IMR-90 (cell line): ENCODE data around the gene CEP95. TPM values are rescaled to one million over a fixed set of nuclear protein-coding genes. Genes with fewer than 3 reads are reported as not detected.

Experiments
- ATAC-seq: fragments of 200-7000 bp; cut with Tn5 transposase; 2 replicates; pipeline ENCODE4 v1.9.1; 2020; ENCODE audit warnings: low read depth, mild to moderate bottlenecking, moderate library complexity
- BruUV-seq: library from RNA; stranded (reverse); fragments of 400-500 nt; replicated peaks from 2 replicates; lab custom pipeline; 2021; lab: Mats Ljungman, UMichigan
- CTCF ChIA-PET: fragments of 300-600 bp; formaldehyde crosslinking; extraction: SDS; loops from one replicate; lab custom pipeline; 2021; ENCODE audit warnings: antibody characterized with exemption; lab: Yijun Ruan, JAX
- POLR2A ChIA-PET: fragments of 300-600 bp; sonication (Branson Sonifier 250); formaldehyde crosslinking; loops from one replicate; lab custom pipeline; 2022; ENCODE audit warnings: antibody characterized with exemption; ENCODE audit not compliant: unreplicated experiment; lab: Charles Lee
- DNase-seq: peaks from one replicate; pipeline ENCODE4 v3.0.0; 2013
- H2AFZ ChIP-seq: replicated peaks from 2 replicates; pipeline ENCODE3; 2013; ENCODE audit warnings: low read length, mild to moderate bottlenecking; ENCODE audit not compliant: poor library complexity
- H2AK5ac ChIP-seq: 2 replicates; pipeline ENCODE4 v1.6.1; 2013; ENCODE audit warnings: low read depth, low read length, inconsistent platforms
- H2AK9ac ChIP-seq: replicated peaks from 2 replicates; pipeline ENCODE3; 2013; ENCODE audit warnings: mild to moderate bottlenecking, low read depth, low read length, moderate library complexity; ENCODE audit not compliant: poor library complexity
- H2BK120ac ChIP-seq: 2 replicates; pipeline ENCODE4 v1.6.1; 2013; ENCODE audit warnings: low read depth, low read length, inconsistent platforms
- H2BK15ac ChIP-seq: 3 replicates; pipeline ENCODE4 v1.6.1; 2013; ENCODE audit warnings: low read depth, low read length, inconsistent platforms
- H2BK20ac ChIP-seq: 2 replicates; pipeline ENCODE4 v1.6.1; 2013; ENCODE audit warnings: low read depth, mild to moderate bottlenecking, inconsistent platforms, low read length, moderate library complexity
- H2BK5ac ChIP-seq: 2 replicates; pipeline ENCODE4 v1.6.1; 2013; ENCODE audit warnings: mild to moderate bottlenecking, low read depth, low read length, inconsistent platforms; ENCODE audit not compliant: poor library complexity, severe bottlenecking
- H3K14ac ChIP-seq: replicated peaks from 2 replicates; pipeline ENCODE4 v1.6.1; 2013; ENCODE audit warnings: low read depth, low read length, inconsistent platforms
- H3K18ac ChIP-seq: 2 replicates; pipeline ENCODE4 v1.6.1; 2013; ENCODE audit warnings: low read depth, low read length, control low read depth
- H3K23ac ChIP-seq: 2 replicates; pipeline ENCODE4 v1.6.1; 2013; ENCODE audit warnings: low read depth, low read length, inconsistent platforms
- H3K27ac ChIP-seq: 2 replicates; pipeline ENCODE4 v1.5.1; 2013; ENCODE audit warnings: mild to moderate bottlenecking, control low read depth, low read length; ENCODE audit not compliant: insufficient read depth
- H3K27me3 ChIP-seq: 2 replicates; pipeline ENCODE4 v1.6.1; 2013; ENCODE audit warnings: low read length; ENCODE audit not compliant: control insufficient read depth, insufficient read depth
- H3K36me3 ChIP-seq: 2 replicates; pipeline ENCODE4 v1.6.1; 2013; ENCODE audit warnings: low read length, mixed read lengths; ENCODE audit not compliant: control insufficient read depth, insufficient read depth
- H3K4ac ChIP-seq: 2 replicates; pipeline ENCODE4 v1.6.1; 2013; ENCODE audit warnings: low read depth, low read length, inconsistent platforms
- H3K4me1 ChIP-seq: 2 replicates; pipeline ENCODE4 v1.6.1; 2013; ENCODE audit warnings: low read length, mixed read lengths; ENCODE audit not compliant: control insufficient read depth, insufficient read depth
- H3K4me2 ChIP-seq: 2 replicates; pipeline ENCODE4 v1.6.1; 2013; ENCODE audit warnings: low read depth, mild to moderate bottlenecking, control low read depth, low read length, moderate library complexity
- H3K4me3 ChIP-seq: 2 replicates; pipeline ENCODE4 v1.5.1; 2013; ENCODE audit warnings: low read depth, mild to moderate bottlenecking, control low read depth, low read length, moderate library complexity; ENCODE audit not compliant: insufficient read depth
- H3K56ac ChIP-seq: 2 replicates; pipeline ENCODE4 v1.6.1; 2013; ENCODE audit warnings: low read length, inconsistent platforms; ENCODE audit not compliant: insufficient read depth; ENCODE audit errors: extremely low read depth
- H3K79me1 ChIP-seq, 2 experiments: 2 replicates each; pipeline ENCODE4 v1.6.1; 2013; ENCODE audit warnings: low read length in 2 of 2, inconsistent platforms in 1 of 2, low read depth in 1 of 2
- H3K9ac ChIP-seq: 2 replicates; pipeline ENCODE4 v1.6.1; 2013; ENCODE audit warnings: low read depth, low read length, control low read depth
- H3K9me1 ChIP-seq: 2 replicates; pipeline ENCODE4 v1.6.1; 2013; ENCODE audit warnings: low read length, inconsistent platforms; ENCODE audit not compliant: insufficient read depth
- H3K9me3 ChIP-seq: 2 replicates; pipeline ENCODE4 v1.6.1; 2013; ENCODE audit warnings: low read length; ENCODE audit not compliant: control insufficient read depth, insufficient read depth
- H4K20me1 ChIP-seq: 2 replicates; pipeline ENCODE4 v1.6.1; 2013; ENCODE audit warnings: low read length, inconsistent platforms; ENCODE audit not compliant: insufficient read depth
- H4K5ac ChIP-seq: 2 replicates; pipeline ENCODE4 v1.6.1; 2013; ENCODE audit warnings: mild to moderate bottlenecking, low read depth, low read length, control low read depth
- H4K8ac ChIP-seq, 2 experiments: 2 replicates each; pipeline ENCODE4 v1.6.1; 2013; ENCODE audit warnings: low read depth in 2 of 2, low read length in 2 of 2, control low read depth in 1 of 2, inconsistent platforms in 1 of 2
- H4K91ac ChIP-seq: 2 replicates; pipeline ENCODE4 v1.6.1; 2013; ENCODE audit warnings: low read depth, low read length, inconsistent platforms; ENCODE audit not compliant: insufficient read depth
- BHLHE40 ChIP-seq: fragments of 150-350 bp; IDR thresholded peaks from 2 replicates; pipeline ENCODE4 v1.6.1; 2016; ENCODE audit warnings: mild to moderate bottlenecking, low read depth, low read length
- ELK1 ChIP-seq: fragments of 150-350 bp; IDR thresholded peaks from 2 replicates; pipeline ENCODE4 v1.6.1; 2016; ENCODE audit warnings: low read depth, mild to moderate bottlenecking, low read length, moderate library complexity, borderline replicate concordance
- MAZ ChIP-seq: IDR thresholded peaks from 2 replicates; pipeline ENCODE4 v1.6.1; 2012; ENCODE audit warnings: low read depth, mild to moderate bottlenecking, low read length, improper control_type of control experiment, moderate library complexity, borderline replicate concordance
- RAD21 ChIP-seq: IDR thresholded peaks from 2 replicates; pipeline ENCODE4 v1.6.1; 2012; ENCODE audit warnings: low read length, improper control_type of control experiment
- RCOR1 ChIP-seq: IDR thresholded peaks from 2 replicates; pipeline ENCODE4 v1.6.1; 2012; ENCODE audit warnings: mild to moderate bottlenecking, low read length, improper control_type of control experiment; ENCODE audit not compliant: insufficient replicate concordance
- SMC3 ChIP-seq: fragments of 150-350 bp; IDR thresholded peaks from 2 replicates; pipeline ENCODE4 v1.6.1; 2016; ENCODE audit warnings: low read depth, mild to moderate bottlenecking, antibody characterized with exemption, low read length, moderate library complexity
- WGBS, 2 experiments: methylation state at CpG; one replicate each; pipeline versions ENCODE4 v1.1.5 to v1.1.7; 2013; ENCODE audit warnings: missing lambda C conversion rate in 2 of 2; ENCODE audit not compliant: insufficient read length in 1 of 2; ENCODE audit errors: extremely low coverage in 2 of 2; 5-methylcytosine and 5-hydroxymethylcytosine counted together
- dilution Hi-C: fragments of 300-500 bp; cut with HindIII; formaldehyde crosslinking; loops from one replicate; pipeline ENCODE4 v1.14.3; 2018; ENCODE audit warnings: low sequenced_read_pairs; ENCODE audit not compliant: unreplicated experiment
- in situ Hi-C: fragments of 300-500 bp; cut with MboI; formaldehyde crosslinking; loops from 3 replicates; pipeline ENCODE4 v1.14.3; 2019; ENCODE audit warnings: low sequenced_read_pairs, inconsistent platforms, mixed read lengths
- intact Hi-C: fragments of 100-400 bp; cut with micrococcal nuclease; formaldehyde crosslinking; loops from 2 replicates; pipeline ENCODE4 v1.10.0; 2022
- polyA plus RNA-seq, 3 experiments: library from polyadenylated mRNA; depleted of rRNA; stranded (reverse); fragments of >200 nt; gene quantifications; 2 replicates each; pipeline ENCODE4 v1.2.3, GENCODE V29; 2012; ENCODE audit warnings: low replicate concordance in 1 of 3
- total RNA-seq: library from RNA; depleted of rRNA; stranded (reverse); fragments of >200 nt; gene quantifications from 2 replicates; pipeline ENCODE4 v1.2.3, GENCODE V29; 2012

Gene CEP95
- total and polyA plus RNA-seq, 2 of the 4 experiments (the other 2 are of a cell fraction): 6.1 to 13.6 TPM

DNA sequence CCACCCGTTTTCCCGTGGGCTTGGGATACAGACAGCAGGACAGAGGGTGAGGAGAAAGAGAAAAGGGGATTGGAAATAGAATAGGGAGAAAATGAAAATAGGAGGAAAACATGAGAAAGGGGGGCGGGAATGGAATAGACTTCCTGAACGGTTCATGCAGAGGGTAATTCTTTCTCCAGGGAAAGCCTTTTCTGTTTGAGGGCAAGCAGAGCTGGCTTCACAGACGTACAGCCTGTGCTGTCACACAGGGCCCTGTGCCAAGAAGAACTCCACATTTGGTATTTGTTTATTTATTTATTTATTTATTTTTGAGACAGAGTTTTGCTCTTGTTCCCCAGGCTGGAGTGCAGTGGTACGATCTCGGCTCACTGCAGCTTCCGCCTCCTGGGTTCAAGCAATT lies 45.8 kb upstream of the CEP95 start:
- WGBS, 2 experiments: no CpG with 5 or more reads among the region's 8 CpGs
- DNase-seq (no peak), ATAC-seq (no peak)
- H3K4me2 ChIP-seq: no peak overlapping the region
- H3K27me3 ChIP-seq: no peaks in the 10 kb centered on the region; the same call in none of the 2 replicates
- no peak overlapping the region for H2BK15ac ChIP-seq
- H3K18ac ChIP-seq: no peak overlapping the region
- H3K4me1 ChIP-seq: peaks cover 8% of the 10 kb centered on the region
- no TSS peak for BruUV-seq
- intact Hi-C loops (no loop called here), in situ Hi-C loops (no loop called here), dilution Hi-C loops (no loop called here)
- no peak overlapping the region for H3K4me3 ChIP-seq
- no peak overlapping the region for H3K23ac ChIP-seq
- no peak overlapping the region for H3K56ac ChIP-seq
- no peak for TF ChIP-seq MAZ
- no peak for TF ChIP-seq BHLHE40
- TF ChIP-seq ELK1: no peak
- no peak for TF ChIP-seq RCOR1
- no peak for TF ChIP-seq RAD21
- TF ChIP-seq SMC3: no peak
- H3K4ac ChIP-seq: no peak overlapping the region
- H2AK5ac ChIP-seq: no peak overlapping the region
- H2BK5ac ChIP-seq: no peak overlapping the region
- no peak overlapping the region for H2AFZ ChIP-seq
- H3K9ac ChIP-seq: no peak overlapping the region
- H3K79me1 ChIP-seq: no peaks in the 10 kb centered on the region
- no peak overlapping the region for H2AK9ac ChIP-seq
- no peak overlapping the region for H4K8ac ChIP-seq
- peaks cover 11% of the 10 kb centered on the region; the same call in 1 of the 2 replicates for H3K9me1 ChIP-seq
- no peak overlapping the region for H2BK120ac ChIP-seq
- no peak overlapping the region for H4K5ac ChIP-seq
- H4K91ac ChIP-seq: no peak overlapping the region
- H4K20me1 ChIP-seq: no peaks in the 10 kb centered on the region
- ChIA-PET CTCF (no interaction called here), POLR2A (no interaction called here)
- H3K36me3 ChIP-seq: no peaks in the 10 kb centered on the region
- no peak overlapping the region for H2BK20ac ChIP-seq
- H3K27ac ChIP-seq: no peak overlapping the region
- H3K9me3 ChIP-seq: no peaks in the 10 kb centered on the region
- H3K14ac ChIP-seq: no peak overlapping the region
